GM18505 (cell line): ENCODE data around the gene NUPR1.
"Not testable (repeated sequence)": the region's sequence is repeated elsewhere in the genome, so short reads cannot be mapped to it uniquely, and the experiment has no call there.

Experiments used
- ATAC-seq: cut with Tn5 transposase; IDR thresholded peaks from one replicate; pipeline ENCODE4 v1.9.1; 2021; ENCODE audit not compliant: unreplicated experiment
- POLR2A ChIP-seq: IDR thresholded peaks from 4 replicates; pipeline ENCODE4 v1.6.1; 2011; ENCODE audit warnings: borderline replicate concordance; ENCODE audit not compliant: insufficient read depth, insufficient read length; ENCODE audit errors: extremely low read depth

Gene NUPR1

GRCh38 chr16:28527985-28528384, 10.8 kb downstream of the NUPR1 start:
- ATAC-seq = no peak
- no peak for TF ChIP-seq POLR2A

- ATAC-seq = not testable (repeated sequence)
Measured at GRCh38 chr16:28527100-28527785, 11.5 kb downstream of the NUPR1 start.

- no peak for TF ChIP-seq POLR2A
- ATAC-seq = no peak
Measured at GRCh38 chr16:28526201-28527099, 12.3 kb downstream of the NUPR1 start.

- TF ChIP-seq POLR2A = no peak
- ATAC-seq = no peak
Measured at GRCh38 chr16:28524681-28525171, 14.0 kb downstream of the NUPR1 start.

- no peak for ATAC-seq
- TF ChIP-seq POLR2A = no peak
Measured at GRCh38 chr16:28522792-28523191, 16.0 kb downstream of the NUPR1 start.

GRCh38 chr16:28521436-28521835, 17.3 kb downstream of the NUPR1 start:
- ATAC-seq = no peak

GRCh38 chr16:28520672-28521071, 18.1 kb downstream of the NUPR1 start:
- no peak for TF ChIP-seq POLR2A
- no peak for ATAC-seq

More at GRCh38 chr16:28521436-28521835, 17.3 kb downstream of the NUPR1 start:
- no peak for TF ChIP-seq POLR2A

GRCh38 chr16:28514246-28514645, 24.5 kb downstream of the NUPR1 start:
- no peak for ATAC-seq
- TF ChIP-seq POLR2A = no peak

GRCh38 chr16:28513484-28514181, 25.1 kb downstream of the NUPR1 start:
- ATAC-seq = no peak
- no peak for TF ChIP-seq POLR2A

GRCh38 chr16:28511801-28512789, 26.7 kb downstream of the NUPR1 start:
- ATAC-seq = no peak
- TF ChIP-seq POLR2A = no peak

GRCh38 chr16:28511031-28511430, 27.7 kb downstream of the NUPR1 start:
- no peak for TF ChIP-seq POLR2A
- ATAC-seq = no peak

GRCh38 chr16:28505489-28506137, 33.2 kb downstream of the NUPR1 start:
- no peak for TF ChIP-seq POLR2A
- no peak for ATAC-seq

- no peak for ATAC-seq
- no peak for TF ChIP-seq POLR2A
Measured at GRCh38 chr16:28504707-28505404, 33.9 kb downstream of the NUPR1 start.
